ENCODE measurements around the gene DAPK2.

DAPK2 gene

GRCh38 chr15:64052925-64053491 lies 6.7 kb upstream of the DAPK2 start:
- DNase-seq, result no peak

- DNase-seq, result no peak
Measured at GRCh38 chr15:64051407-64052259, 5.3 kb upstream of the DAPK2 start.

GRCh38 chr15:64051093-64051402 lies 4.8 kb upstream of the DAPK2 start:
- no peak for DNase-seq

GRCh38 chr15:64050281-64051092 lies 4.2 kb upstream of the DAPK2 start:
- no peak for DNase-seq

- no peak for DNase-seq
Measured at GRCh38 chr15:64048781-64049460, 2.6 kb upstream of the DAPK2 start.

- no peak for DNase-seq
Measured at GRCh38 chr15:64045774-64046420, 388 bp downstream of the DAPK2 start.

GRCh38 chr15:64045101-64045435 lies 1.2 kb downstream of the DAPK2 start:
- DNase-seq, result no peak

GRCh38 chr15:64044300-64045100 lies 1.8 kb downstream of the DAPK2 start:
- DNase-seq, result no peak

- DNase-seq, result no peak
Measured at GRCh38 chr15:64038878-64039610, 7.2 kb downstream of the DAPK2 start.

GRCh38 chr15:64037966-64038365 lies 8.3 kb downstream of the DAPK2 start:
- DNase-seq, result no peak

- DNase-seq, result no peak
Measured at GRCh38 chr15:64037116-64037515, 9.2 kb downstream of the DAPK2 start.

- no peak for DNase-seq
Measured at GRCh38 chr15:64035525-64035924, 10.8 kb downstream of the DAPK2 start.

GRCh38 chr15:64034519-64034918 lies 11.8 kb downstream of the DAPK2 start:
- no peak for DNase-seq

GRCh38 chr15:64032329-64032728 lies 14.0 kb downstream of the DAPK2 start:
- no peak for DNase-seq

GRCh38 chr15:64030123-64030522 lies 16.2 kb downstream of the DAPK2 start:
- no peak for DNase-seq

GRCh38 chr15:64029633-64030032 lies 16.7 kb downstream of the DAPK2 start:
- DNase-seq, result no peak

- DNase-seq, result no peak
Measured at GRCh38 chr15:64029110-64029509, 17.2 kb downstream of the DAPK2 start.

GRCh38 chr15:64026591-64026990 lies 19.7 kb downstream of the DAPK2 start:
- no peak for DNase-seq

- no peak for DNase-seq
Measured at GRCh38 chr15:64024172-64025050, 21.9 kb downstream of the DAPK2 start.

GRCh38 chr15:64023220-64023619 lies 23.1 kb downstream of the DAPK2 start:
- no peak for DNase-seq

Data from KG1 (cell line).